RKO (cell line): ENCODE data around the gene PIAS1.
"Not testable (repeated sequence)": the region's sequence is repeated elsewhere in the genome, so short reads cannot be mapped to it uniquely, and the experiment has no call there.

Source experiments
- DNase-seq: peaks from one replicate; pipeline ENCODE4 v3.0.0-alpha.2; 2016; ENCODE audit warnings: low spot score

Gene PIAS1

GRCh38 chr15:68204361-68204760 is 150.2 kb downstream of the PIAS1 start:
- DNase-seq = no peak

- no peak for DNase-seq
Measured at GRCh38 chr15:68204776-68205557, 150.9 kb downstream of the PIAS1 start, which contains the start of gene CALML4. CALML4 (minus strand) TSS chr15:68205332; CDS start chr15:68205247, 85 bp downstream.

- DNase-seq = no peak
Measured at GRCh38 chr15:68205558-68205944, 151.4 kb downstream of the PIAS1 start.

- DNase-seq = no peak
Measured at GRCh38 chr15:68205954-68206539, 151.9 kb downstream of the PIAS1 start.

GRCh38 chr15:68206711-68207151 is 152.6 kb downstream of the PIAS1 start:
- DNase-seq = no peak

GRCh38 chr15:68207176-68207935 is 153.2 kb downstream of the PIAS1 start:
- DNase-seq = no peak

- no peak for DNase-seq
Measured at GRCh38 chr15:68208136-68208535, 154.0 kb downstream of the PIAS1 start.

GRCh38 chr15:68208636-68209240 is 154.6 kb downstream of the PIAS1 start:
- no peak for DNase-seq

- no peak for DNase-seq
Measured at GRCh38 chr15:68209272-68209671, 155.2 kb downstream of the PIAS1 start.

- no peak for DNase-seq
Measured at GRCh38 chr15:68209735-68210408, 155.8 kb downstream of the PIAS1 start.

- DNase-seq = no peak
Measured at GRCh38 chr15:68210409-68210756, 156.3 kb downstream of the PIAS1 start.

GRCh38 chr15:68210821-68211655 is 156.9 kb downstream of the PIAS1 start:
- no peak for DNase-seq

GRCh38 chr15:68211656-68212320 is 157.7 kb downstream of the PIAS1 start:
- DNase-seq = no peak

GRCh38 chr15:68213491-68213845 is 159.4 kb downstream of the PIAS1 start:
- DNase-seq = not testable (repeated sequence)

- DNase-seq = no peak
Measured at GRCh38 chr15:68213991-68214837, 160.1 kb downstream of the PIAS1 start.

- DNase-seq = no peak
Measured at GRCh38 chr15:68214838-68215254, 160.7 kb downstream of the PIAS1 start.

- DNase-seq = no peak
Measured at GRCh38 chr15:68217341-68217740, 163.2 kb downstream of the PIAS1 start.

- DNase-seq = no peak
Measured at GRCh38 chr15:68218331-68218730, 164.2 kb downstream of the PIAS1 start.
